Urothelium cell line (cell line): ENCODE measurements around the gene ATG13.
"Not testable (repeated sequence)": the region's sequence is repeated elsewhere in the genome, so short reads cannot be mapped to it uniquely, and the experiment has no call there.

Experiments
- DNase-seq: peaks from one replicate; pipeline ENCODE4 v3.0.0; 2011; ENCODE audit warnings: low spot score, mixed read lengths
- FAIRE-seq: peaks from 2 replicates; lab custom pipeline; 2011; peaks lifted over from hg19 to GRCh38; lab: Jason Lieb, UNC

ATG13 gene

DNA sequence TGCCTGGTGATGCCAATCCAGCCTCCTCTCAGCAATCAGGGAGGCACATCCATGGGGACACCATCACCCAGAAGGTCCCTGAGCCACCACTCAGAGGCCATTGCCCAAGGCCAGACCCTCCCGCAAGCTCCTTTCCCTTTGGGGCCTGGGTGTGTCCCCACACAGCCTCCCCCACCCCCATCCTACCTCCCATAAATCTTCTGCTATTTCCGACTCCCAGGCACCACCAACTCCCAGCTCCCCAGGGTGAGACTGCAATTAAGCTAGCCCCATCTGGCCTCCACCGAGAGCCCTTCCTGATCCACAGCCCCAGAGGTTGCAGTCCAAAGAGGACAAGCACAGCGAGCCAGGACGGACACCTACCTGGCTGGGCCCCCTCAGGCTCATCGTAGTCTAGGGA is 76.7 kb downstream of the ATG13 start:
- no peak for FAIRE-seq
- DNase-seq = no peak

DNA sequence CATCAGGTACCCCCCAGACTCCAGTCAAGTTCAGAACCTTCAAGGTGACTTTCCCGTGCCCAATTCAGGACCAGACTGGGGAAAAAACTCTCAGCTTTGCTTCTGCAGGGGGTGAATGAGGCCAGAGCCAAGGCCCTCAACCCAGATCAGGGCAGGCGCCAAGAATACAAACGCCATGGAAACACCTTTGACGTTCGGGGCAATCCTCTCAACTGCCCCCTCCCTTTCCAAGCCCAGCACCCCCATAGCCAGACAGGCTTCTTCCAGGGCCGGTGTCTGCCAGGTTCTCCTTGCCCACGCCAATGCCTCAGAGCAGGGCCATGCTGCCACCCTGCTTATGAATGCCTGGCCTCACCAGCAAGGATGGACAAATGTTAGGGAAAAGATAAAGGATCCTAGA is 77.3 kb downstream of the ATG13 start:
- DNase-seq = no peak

DNA sequence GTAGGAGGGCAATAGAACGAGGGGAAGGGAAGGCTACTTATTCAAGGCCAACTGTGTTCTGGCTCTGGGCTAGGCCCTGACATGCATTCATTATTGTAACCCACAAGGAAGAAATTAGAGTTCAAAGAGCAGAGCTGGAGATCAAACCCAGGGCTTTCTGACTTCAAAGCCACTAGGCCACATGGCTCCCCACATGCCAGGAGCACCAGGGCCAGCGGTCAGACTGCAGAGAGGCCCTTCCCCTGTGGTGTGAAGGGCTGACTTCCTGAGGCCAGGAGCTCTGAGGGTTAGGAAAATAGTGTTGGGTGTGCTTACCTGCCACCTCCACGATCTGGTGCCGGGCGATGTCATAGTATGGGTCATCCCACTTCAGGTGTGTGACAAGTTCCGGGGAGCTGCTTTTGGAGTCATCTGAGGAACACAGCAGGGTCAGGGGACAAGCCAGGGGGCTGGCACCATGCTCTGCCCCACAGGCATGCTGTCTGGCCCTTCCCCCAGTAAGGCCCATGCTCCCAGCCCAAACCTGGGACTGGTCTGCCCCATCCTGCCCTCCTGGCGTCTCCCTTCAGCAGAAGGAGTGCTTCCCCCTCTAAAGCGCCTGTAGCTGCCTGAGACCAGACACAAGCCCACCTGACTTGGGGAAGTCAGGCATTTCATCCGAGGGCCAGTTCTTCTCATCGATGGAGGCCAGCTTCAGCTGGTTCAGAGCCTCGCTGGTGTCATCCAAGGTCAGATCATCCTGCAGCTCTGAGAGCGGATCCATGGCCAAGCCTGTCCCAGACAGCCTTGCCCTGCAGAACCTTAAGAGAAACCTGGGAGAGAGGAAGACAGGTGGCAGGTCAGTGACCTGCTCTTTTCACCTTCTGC is 78.2 kb downstream of the ATG13 start:
- DNase-seq (no peak), FAIRE-seq (no peak)

More for the DNA sequence above, 77.3 kb downstream of the ATG13 start:
- FAIRE-seq = no peak

DNA sequence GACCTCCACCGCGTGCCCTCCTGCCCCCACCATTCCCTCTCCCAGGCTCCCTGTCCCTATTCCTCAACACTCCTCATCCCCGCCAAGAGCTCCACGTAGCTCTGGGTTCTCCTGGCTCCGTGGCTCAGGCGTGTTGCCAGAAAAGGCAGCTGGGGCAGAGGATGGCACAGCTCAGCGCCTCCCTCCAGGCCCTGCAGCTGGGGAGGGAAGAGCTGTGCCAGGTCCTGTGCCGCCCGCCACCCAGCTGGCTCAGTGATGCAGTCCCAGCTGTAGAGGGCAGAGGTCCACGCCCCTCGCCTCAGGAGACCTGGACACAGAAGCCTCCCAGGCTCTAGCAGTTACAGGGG is 78.8 kb downstream of the ATG13 start:
- DNase-seq (no peak), FAIRE-seq (no peak)

DNA sequence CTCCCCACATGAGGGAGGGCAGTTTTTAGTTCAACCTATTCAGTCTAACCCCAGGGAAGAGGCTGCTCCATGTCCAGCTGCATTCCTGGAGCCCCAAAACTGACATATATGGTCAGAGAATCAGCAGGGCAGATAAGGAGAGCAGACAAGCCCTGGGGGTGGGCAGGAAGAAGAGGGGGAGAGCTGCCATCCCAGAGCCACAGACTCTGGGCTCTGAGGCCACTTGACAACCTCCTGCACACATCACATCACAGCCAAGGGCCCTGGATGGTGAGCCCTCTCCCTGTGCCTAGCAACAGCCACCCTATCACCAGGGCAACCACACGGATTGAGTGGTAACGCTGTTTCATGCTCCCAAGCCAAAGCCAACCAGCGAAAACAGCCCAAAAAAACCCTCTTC is 80.0 kb downstream of the ATG13 start:
- DNase-seq (no peak), FAIRE-seq (no peak)

DNA sequence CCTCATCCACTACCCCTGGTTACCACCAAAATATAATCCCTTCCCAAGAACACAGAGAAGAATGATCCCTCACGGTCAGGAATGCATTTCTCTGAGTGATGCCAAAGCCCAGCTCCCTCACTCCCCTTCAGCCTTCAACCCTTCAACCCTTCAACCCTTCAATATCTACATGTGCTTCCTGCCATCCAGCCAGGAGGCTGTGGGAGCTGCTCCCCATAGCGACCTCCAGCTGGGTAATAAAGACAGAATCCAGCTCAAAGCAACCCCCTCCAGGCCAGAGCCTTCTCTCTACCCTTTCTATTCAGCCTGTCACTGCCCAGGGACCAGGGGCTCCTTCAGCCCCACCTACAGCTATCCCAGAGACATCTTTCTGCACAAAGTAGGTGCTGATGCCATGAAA is 80.4 kb downstream of the ATG13 start:
- FAIRE-seq (no peak), DNase-seq (no peak)

DNA sequence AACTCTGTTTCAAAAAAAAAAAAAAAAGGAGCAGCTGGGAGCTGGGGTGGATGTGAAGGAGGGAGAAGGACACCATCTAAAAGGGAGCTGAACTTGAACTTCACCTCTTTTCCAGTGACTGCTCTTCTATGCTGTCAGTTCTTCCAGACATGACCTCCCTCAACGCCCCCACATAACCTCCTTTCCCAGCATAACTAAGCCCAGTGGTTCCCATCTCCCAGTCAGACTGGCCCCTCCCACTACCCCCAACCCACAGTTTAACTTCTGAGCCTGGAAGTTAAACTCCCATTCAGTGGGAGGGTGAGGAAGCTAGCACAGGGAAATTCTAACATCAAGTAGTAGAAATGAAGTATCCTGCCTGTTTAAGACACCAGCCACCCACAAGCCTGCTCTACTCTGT is 81.2 kb downstream of the ATG13 start:
- DNase-seq (no peak), FAIRE-seq (no peak)

DNA sequence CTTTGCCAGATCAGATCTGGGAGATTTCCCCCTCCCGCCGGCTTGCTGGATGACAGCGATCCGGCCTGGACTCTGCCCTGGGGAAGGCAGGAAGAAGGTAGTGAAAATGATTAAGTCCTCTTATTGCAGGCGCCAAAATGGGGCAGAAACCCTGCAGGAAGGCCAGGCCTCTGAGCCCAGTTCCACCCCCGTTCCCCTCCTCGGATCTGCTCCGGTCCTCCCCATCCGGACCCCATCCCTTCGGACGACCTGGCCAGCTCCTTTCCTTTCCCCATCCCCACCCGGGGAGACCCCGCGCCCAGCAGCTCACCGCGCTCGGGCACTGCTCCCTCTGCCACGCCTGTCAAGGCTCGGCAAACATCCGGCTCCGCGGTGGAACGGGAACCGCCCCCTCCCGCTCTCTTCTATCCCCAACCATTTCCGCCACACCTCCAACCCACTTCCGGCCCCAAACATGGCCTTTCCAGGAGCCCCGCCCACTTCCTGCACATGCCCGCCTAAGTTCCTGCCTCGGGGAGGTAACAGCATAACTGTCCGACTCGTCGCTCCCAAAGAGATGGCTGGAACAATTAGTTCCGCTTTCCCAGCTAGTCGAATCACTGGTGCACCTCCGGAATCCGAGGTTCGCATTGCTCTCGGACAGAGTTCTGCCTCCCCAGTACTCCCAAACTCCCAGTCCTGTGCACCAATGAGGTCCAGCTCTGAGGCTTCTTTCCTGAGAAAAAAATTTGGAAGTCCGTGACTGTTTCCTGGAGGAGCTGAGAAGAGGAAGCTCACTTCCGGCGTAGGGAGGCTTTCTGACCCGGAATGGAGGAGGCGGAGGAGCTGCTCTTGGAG is 83.1 kb downstream of the ATG13 start, which contains the start of the genes ARHGAP1 and ZNF408:
TSS of gene ARHGAP1 (minus strand) at position 379 of the 837 bp plus-strand sequence. CDS start 4,512 bp downstream, outside the sequence.
TSS of gene ZNF408 (plus strand) at position 791 of the 837 bp plus-strand sequence. CDS start at position 808, 17 bp downstream.
- DNase-seq (peak; percentile 97), FAIRE-seq (peak; percentile 73)

DNA sequence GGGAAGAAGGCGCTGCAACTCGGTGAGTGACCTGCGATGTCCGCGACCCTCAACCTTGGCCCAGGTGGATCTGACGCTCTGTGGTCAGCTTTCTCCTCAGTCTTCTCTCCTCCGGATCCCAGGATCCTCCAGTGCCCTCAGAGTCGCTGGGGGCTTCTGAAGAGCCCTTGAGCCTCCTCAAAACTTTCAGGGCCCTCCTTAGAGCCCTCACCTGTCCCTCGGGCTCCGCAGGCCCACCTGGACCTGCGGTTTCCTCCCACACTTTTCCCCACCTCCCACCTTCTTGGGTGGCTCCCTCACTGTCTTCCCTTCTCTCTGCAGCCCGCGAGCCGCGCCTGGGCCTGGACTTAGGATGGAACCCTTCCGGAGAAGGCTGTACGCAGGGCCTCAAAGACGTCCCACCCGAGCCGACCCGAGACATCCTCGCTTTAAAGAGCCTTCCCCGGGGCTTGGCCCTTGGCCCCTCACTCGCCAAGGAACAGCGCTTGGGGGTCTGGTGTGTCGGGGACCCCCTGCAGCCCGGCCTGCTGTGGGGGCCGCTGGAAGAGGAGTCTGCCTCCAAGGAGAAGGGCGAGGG is 83.8 kb downstream of the ATG13 start:
- FAIRE-seq (no peak), DNase-seq (no peak)

DNA sequence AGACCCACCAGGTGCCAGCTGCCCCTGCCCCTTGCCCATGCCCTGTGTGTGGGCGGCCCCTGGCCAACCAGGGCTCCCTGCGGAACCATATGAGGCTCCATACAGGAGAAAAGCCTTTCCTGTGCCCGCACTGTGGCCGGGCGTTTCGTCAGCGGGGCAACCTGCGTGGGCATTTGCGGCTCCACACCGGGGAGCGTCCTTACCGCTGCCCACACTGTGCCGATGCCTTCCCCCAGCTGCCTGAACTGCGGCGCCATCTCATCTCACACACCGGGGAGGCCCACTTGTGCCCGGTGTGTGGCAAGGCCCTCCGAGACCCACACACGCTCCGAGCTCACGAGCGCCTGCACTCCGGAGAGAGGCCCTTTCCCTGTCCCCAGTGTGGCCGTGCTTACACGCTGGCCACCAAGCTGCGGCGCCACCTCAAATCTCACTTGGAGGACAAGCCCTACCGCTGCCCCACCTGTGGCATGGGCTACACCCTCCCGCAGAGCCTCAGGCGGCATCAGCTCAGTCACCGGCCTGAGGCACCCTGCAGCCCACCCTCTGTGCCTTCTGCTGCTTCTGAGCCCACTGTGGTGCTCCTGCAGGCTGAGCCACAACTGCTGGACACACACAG is 87.8 kb downstream of the ATG13 start:
- FAIRE-seq (no peak), DNase-seq (no peak)

DNA sequence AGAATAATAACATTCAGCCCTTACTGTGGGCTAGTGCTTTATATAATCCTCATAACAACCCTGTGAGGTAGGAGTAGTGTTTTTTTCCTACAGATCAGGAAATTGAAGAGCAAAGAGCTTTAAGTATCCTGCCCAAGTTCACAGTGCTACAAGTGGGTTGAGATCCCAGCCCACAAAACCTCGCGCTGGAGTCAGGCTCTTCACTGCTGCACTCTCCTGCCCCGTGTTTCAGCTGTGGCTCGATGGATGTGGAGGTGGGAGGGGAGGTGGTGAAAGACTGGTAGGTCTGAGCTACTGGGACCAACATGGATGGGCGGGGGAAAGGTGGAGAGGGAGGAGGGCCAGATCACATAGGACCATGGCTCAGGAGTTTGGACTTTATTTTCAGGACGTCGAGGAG is 89.5 kb downstream of the ATG13 start:
- FAIRE-seq (no peak), DNase-seq (no peak)

DNA sequence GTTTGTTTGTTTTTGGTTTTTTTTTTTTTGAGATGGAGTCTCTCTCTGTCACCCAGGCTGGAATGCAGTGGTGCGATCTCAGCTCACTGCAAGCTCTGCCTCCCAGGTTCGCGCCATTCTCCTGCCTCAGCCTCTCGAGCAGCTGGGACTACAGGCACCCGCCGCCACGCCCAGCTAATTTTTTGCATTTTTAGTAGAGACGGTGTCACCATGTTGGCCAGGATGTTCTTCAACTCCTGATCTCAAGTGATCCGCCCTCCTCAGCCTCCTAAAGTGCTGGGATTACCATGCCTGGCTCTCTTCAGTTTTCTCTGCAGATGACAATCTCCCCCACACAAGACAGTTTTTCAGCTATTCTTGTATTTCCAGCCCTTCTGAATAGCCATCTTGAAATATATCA is 92.0 kb downstream of the ATG13 start:
- not testable (repeated sequence) for FAIRE-seq, DNase-seq

DNA sequence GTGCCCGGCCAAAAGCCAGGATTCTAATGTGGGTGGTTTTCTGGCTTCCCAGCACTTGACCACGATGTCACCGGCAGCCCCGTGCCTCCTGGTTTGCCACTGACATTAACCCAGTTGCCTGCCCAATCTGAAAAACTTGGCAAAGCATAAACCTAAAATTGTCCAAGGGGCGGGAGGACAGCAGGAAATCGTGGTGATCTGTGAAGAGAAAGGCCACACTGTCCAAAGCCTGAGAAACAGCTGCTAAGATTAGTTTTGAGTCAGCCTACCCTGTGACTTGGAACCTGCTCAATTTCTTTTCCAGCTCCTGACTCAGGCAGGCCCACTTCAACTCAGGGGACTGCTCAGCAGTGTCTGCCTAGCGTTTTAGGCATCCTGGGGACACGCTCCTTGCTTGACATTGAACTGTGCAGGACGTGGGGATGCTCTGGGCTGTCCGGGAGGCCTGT is 93.5 kb downstream of the ATG13 start:
- DNase-seq (no peak), FAIRE-seq (no peak)

DNA sequence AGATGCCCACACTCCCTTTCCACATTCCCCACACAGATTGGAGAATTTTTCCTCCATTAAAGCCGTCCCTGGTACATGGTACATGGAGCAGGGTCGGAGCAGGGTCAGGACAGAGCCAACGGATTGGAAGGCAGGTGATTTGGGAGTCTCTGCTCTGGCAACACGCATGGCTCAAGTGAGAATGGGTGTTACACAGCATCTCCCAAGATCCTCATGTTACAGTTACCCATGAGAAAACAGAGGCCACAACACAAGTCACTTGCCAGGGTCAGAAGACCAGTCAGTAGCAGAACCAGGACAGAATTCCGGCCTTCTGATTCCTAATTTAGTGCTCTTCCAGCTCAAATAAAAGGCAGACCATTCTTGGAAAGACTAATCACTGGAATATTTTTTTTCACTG is 94.0 kb downstream of the ATG13 start:
- DNase-seq = no peak
- FAIRE-seq = no peak

DNA sequence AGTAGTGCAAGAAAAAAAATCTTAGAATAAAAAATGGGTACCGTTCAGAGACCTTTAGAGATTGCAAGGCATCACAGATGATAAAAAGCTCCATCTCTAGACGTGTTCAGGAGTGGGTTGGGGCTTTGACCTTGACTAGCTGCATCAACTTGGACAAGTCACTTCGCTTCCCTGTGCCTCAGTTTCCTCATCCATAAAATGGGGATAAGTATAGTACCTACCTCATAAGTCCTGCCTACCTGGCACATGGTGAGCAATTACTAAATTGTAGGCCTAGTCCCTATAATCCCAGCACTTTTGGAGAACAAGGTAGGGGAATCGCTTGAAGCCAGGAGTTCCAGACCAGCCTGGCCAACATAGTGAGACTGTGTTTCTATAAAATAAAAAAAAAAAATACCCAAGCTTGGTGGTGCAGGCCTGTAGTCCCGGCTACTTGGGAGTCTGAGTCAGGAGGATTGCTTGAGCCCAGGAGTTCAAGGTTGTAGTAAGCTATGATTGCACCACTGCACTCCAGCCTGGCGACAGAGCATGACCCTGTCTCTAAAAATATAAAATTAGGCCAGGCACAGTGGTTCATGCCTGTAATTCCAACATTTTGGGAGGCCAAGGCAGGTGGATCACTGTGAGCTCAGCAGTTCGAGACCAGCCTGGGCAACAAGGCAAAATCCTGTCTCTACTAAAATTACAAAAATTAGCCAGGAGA is 95.7 kb downstream of the ATG13 start:
- FAIRE-seq (no peak), DNase-seq (no peak)

DNA sequence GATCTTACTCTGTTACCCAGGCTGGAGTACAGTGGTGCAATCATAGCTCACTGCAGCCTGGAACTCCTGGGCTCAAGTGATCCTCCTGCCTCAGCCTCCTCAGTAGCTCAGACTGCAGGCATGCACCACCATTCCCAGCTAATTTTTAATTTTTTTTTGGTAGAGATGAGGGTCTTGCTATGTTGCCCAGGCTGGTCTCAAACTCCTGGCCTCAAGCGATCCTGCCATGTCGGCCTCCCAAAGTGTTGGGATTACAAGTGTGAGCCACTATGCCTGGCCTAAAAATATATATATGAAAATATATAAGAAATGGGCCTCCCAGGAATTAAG is 100.4 kb downstream of the ATG13 start:
- FAIRE-seq, DNase-seq: not testable (repeated sequence)

DNA sequence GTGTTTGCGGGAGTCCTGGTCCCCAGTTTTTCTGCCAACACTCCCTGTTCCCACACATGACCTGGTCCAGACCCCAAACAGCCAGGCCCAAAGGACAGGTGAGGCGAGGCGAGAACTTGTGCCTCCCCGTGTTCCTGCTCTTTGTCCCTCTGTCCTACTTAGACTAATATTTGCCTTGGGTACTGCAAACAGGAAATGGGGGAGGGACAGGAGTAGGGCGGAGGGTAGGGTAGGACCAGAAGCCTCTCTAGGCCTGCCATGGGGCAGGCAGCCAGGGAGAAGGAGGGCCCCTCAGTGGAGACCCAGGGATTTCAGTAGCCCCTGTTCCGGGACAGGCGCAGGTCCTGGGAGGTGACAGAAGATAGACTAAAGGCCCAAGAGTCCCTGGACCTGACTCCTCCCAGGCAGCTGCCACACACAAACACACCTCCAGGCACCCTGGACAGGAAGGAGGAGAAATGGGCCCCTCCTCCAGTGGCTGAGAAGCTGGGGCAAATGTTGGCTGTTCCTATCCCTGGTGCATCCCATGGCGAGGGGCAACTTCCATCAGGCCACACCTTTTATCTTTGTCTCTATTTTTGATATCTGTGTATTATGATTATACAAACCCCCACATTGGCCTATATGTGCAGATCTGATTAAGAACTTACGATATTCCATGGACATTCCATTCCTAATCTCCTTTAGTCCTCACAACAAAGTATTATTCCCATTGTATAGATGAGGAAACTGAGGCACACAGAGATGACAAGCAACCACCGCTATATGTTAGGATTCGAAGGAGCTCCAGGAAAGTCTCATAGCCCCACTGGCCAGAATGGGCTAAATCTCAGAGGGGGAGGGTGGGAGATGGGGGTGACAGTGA is 101.0 kb downstream of the ATG13 start:
- FAIRE-seq (no peak), DNase-seq (peak; percentile 54)

DNA sequence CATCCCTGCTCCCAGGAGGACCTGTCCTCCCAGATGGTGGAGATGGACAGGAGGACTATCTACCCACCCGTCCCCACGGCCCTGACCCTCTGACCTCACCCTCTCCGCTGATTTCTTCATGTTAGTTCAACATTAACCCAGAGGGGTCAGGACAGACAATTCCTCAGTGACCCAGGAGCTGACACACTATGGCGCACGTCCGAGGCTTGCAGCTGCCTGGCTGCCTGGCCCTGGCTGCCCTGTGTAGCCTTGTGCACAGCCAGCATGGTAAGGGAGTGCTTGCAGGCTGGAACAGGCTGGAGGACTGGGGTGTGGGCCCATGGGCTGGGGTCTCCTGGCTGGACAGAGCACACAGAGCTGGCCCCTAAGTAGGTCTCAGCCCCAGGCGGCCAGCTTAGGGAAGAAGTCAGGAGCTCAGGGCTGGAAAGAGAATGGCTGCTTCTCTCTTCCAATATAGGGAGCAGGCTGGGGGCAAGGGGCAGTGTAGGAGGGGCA is 101.7 kb downstream of the ATG13 start, which contains the start of gene F2:
TSS of gene F2 (plus strand) at position 166 of the 495 bp plus-strand sequence. CDS start at position 189, 23 bp downstream.
- FAIRE-seq (no peak), DNase-seq (no peak)

DNA sequence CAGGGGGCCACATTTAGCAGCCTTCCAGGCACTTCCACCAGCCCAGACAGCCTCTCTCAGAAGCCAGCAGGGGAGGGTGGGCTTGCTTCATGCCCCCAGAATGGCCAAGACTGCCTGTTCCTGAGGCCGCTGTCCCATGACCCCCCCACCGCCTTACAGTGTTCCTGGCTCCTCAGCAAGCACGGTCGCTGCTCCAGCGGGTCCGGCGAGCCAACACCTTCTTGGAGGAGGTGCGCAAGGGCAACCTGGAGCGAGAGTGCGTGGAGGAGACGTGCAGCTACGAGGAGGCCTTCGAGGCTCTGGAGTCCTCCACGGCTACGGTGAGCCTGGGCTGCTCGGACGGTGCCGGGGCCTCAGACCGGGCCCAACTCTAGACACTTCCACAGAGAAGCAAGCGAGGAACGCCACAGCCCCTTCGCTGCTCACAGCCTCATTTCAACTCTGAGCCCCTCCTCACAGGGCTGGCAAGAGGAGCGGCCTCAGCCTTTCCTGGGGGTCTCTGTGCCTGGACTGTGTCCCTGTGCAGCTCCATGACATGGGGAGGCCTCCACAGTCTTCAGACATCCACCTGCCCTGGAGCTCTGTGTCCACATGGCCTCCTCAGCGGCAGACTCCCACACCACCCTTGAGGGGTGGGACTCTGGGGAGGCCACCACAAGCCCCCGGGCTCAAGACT is 102.3 kb downstream of the ATG13 start:
- DNase-seq = no peak
- FAIRE-seq = no peak
